NCI-H1694 (cell line): ENCODE data around the gene DMGDH.

Experiments used
- DNase-seq: peaks from one replicate; lab custom pipeline; 2025; lab: John Stamatoyannopoulos, UW

The DMGDH gene

DNA sequence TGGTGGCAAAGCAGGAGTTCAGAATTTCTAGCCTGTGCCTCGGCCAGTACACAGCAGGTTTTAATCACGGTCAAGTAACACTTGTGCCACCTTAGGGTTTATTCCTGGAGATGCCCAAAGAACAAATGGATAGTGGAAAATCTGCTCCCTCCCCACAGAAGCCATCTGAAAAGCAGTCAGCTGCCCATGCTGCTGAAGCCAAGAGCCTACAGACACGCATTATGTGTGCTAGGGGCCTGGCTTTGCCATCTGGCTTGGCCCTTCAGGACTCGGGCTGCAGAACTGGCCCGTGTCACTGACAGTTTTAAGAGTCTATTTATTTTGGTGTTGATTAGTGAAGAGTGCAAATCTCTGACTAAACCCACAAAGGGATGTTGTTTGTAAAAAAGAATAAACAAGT is 95.5 kb downstream of the DMGDH start:
- DNase-seq: no peak

DNA sequence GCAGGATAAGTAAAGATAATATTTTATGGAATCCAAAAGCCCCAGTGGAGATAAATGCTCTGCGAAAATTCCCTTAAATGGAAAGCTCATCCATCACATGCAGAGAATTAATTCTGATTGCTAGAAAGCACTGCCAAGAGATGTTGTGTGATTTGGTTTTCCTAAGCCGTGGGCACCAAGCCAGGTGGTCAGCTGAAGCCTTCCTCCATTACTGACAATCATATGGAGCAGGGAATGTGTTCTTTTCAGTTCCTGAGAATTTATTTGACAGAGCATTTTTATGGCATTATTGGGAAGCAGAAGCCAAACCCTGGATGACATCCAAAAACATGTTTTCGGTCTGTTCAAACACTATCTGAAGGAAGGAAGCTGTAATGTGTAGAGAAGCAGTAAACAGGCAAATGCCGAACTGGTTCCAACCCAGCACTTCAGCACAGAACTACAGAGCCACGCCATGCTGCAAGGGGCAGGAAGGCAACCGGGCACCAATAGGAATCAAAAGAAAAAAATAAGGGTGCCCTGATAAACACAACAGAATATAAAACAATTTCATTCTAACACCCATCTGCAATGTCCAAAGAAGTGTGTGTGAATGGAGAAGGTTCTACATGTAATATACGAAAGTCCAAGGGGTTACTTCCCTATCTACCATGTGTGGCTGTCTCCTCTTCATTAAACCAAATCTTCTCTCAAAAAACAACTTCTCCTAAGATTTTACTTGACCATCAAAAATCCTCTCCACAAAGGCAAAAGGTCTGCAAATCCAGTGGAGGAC is 96.6 kb downstream of the DMGDH start:
- DNase-seq: peak; percentile 78

- DNase-seq: no peak
These were observed 97.5 kb downstream of the DMGDH start for GRCh38 chr5:78971998-78972397.

- no peak for DNase-seq
These were observed 100.7 kb downstream of the DMGDH start for GRCh38 chr5:78968781-78969180.

GRCh38 chr5:78964889-78965288 is 104.6 kb downstream of the DMGDH start:
- DNase-seq: peak; percentile 35

GRCh38 chr5:78961743-78962142 is 107.7 kb downstream of the DMGDH start:
- DNase-seq: no peak

- no peak for DNase-seq
These were observed 109.7 kb downstream of the DMGDH start for GRCh38 chr5:78959767-78960166.

DNA sequence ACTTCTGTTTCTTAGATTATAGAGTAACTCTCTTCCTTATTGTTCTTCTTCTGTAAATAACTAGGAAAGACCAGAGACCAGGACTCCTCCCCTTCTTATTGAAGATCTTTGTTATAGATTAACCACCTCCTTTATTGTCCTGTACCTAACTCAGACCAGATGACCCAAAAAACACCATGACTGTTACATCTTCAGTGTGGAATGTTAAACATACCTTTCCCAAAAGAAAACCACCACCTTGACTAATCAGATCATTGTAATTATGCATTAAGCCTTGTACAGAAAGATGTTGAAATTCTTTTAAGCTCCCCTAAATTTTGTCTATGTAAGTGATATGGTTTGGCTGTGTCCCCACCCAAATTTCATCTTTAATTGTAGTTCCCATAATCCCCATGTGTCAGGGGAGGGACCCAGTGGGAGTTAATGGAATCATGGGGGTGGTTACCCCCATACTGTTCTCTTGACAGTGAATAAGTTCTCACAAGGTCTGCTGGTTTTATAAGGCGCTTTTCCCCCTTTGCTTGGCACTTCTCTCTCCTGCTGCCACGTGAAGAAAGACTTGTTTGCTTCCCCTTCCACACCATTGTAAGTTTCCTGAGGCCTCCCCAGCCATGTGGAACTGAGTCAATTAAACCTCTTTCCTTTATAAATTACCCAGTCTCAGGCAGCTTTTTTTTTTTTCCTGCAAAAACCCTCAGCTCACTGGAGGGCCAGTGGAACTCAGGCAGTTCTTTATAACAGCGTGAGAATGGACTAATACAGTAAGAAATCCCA is 110.6 kb downstream of the DMGDH start:
- no peak for DNase-seq

DNA sequence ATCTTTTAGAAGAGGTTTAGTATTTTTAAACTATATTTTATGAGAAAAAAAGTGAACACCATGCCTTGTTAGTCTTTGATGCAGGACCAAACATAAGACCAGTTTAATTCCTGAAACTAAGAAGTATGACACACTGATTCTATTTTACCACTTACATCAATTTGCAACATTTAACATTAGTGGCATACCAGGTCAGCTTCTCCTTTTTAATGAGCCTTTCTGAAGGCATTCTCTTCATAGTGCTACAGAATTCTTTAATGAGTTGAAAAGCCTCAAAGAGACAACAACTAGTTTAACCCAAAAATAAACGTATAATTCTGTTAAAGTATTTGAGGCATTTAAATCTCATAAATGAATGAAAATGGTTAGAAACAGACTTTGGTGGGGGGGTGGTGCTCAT is 112.6 kb downstream of the DMGDH start:
- DNase-seq: no peak

- no peak for DNase-seq
These were observed 116.2 kb downstream of the DMGDH start for GRCh38 chr5:78953092-78953800.
